ENCODE data around the gene TBC1D24. TPM values are rescaled to one million over a fixed set of nuclear protein-coding genes. Genes with fewer than 3 reads are reported as not detected.

Gene TBC1D24
- total and polyA plus RNA-seq, 7 experiments from 2014 or later = 1.7 to 13.5 (median 9.2) TPM

DNA sequence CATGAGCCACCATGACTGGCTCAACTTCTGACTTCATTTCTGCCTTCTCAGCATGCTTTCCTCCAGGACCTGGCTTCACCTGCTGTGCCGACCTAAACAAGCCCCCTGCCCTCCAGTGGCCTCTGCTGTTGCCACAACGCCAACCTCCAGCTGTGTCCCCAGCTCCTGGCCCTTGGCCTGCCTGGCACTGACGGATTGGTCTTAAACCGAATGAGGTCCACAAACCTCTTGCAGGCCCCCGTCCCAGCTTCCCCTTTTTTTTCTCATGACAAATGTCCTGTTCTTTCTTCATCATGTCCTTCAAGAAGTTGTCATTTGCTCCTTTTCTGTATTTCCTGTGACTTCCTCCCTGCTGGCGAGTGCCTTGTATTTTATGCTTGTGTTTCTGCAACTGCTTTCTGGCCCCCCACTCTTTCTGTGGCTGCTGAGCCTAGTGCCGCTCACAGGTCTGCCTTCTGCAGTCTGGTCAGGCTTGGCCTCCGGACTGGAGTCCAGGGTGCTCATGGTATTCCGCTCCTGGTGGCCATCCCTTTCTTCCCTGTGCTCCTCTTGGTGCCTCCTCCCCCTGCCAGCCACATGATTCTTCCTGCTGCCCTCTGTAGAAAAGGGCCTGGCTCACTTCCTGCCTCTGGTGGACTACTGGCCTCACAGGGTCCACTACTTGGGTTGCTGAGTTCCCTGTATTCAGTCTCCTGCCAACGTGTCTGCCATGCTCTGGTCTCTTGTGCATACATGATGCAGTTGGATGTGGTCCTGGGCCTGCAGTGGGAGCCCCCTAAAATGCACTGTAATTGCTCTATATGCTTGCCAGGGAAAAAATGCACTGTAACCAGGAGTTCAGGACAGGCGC is 41.7 kb downstream of the TBC1D24 start:
- H3K27ac ChIP-seq (ENCODE audit: low read depth, low read length) = peak overlapping the region; percentile 100
- intact Hi-C loops (cut with micrococcal nuclease) = loop anchor here in 1 of 2 donors (10.0 kb wide), 1 partner anchor 292 kb away; the partner anchor contains the start of gene E4F1
- H3K9me3 Mint-ChIP-seq = peaks cover 0 to 9% (median 0%) of the 10 kb centered on the region in 11 donors
- H3K27me3 Mint-ChIP-seq = peaks cover 0 to 3% (median 0%) of the 10 kb centered on the region in 5 donors
- ChIA-PET CTCF (no interaction called here), POLR2A (interaction anchor here (1.6 to 5.2 kb wide), 3 partner anchors 16 to 552 kb away, joined by 7 to 83 read pairs (median 33); partner anchors contain the start of genes CEMP1, PDPK1 and RPS2)
- H3K9me3 ChIP-seq (ENCODE audit: control insufficient read depth in 2 of 3, low read length in 3 of 3) = no peaks in the 10 kb centered on the region
- peaks cover 0 to 21% (median 6%) of the 10 kb centered on the region in 3 experiments for H3K36me3 ChIP-seq (ENCODE audit: control insufficient read depth in 2 of 3, insufficient read depth in 3 of 3, low read length in 3 of 3)
- H3K4me1 Mint-ChIP-seq = peaks cover 52 to 74% (median 67%) of the 10 kb centered on the region in 7 donors
- H3K4me1 ChIP-seq (ENCODE audit: control insufficient read depth in 2 of 2, insufficient read depth in 2 of 2, low read length in 2 of 2) = peaks cover 39 to 62% of the 10 kb centered on the region in 2 donors
- H3K36me3 Mint-ChIP-seq = peaks cover 0 to 9% (median 5%) of the 10 kb centered on the region in 5 donors
- peak overlapping the region; percentile 4 for H3K4me3 ChIP-seq (ENCODE audit: low read length)
- no peaks in the 10 kb centered on the region for H3K27me3 ChIP-seq (ENCODE audit: control insufficient read depth in 2 of 2, insufficient read depth in 2 of 2, low read length in 2 of 2)
- peak overlapping the region; percentile 88 to 97 (median 94) for H3K27ac Mint-ChIP-seq
- ATAC-seq (no peak), DNase-seq (peak in 1 of 9 donors; percentile 14)
- H3K4me3 Mint-ChIP-seq = peak overlapping the region; percentile 81 to 94 (median 90)

DNA sequence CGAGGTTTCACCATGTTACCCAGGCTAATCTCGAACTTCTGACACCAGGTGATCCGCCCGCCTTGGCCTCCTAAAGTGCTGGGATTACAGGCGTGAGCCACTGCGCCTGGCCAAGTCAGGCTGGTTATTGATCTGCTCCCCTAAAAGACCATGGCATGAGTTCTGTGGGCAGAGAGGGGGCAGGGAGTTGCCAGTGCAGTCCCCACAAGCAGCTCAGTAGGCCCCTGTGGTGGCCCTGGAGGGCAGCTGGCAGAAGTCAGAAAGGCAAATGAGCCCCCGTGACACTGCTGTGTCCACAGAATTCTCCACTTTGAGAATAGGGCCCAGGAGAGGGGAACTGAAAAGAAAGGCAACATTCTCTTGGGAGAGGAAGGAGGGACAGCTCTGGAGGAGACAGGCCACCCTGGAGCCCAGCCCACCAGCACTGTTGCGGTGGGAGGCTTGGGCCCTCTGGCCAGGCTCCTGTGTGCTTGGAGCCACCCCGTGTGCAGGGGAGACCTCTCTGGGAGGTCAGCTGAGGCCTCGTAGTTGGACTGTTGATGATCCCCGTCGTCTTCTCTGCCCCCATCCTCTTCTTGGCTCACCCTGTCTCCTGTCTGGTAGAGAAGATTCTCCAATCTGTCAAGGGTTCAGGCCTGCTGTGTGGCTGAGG is 43.2 kb downstream of the TBC1D24 start:
- no peak overlapping the region for H3K4me3 ChIP-seq (ENCODE audit: low read length)
- peak overlapping the region; percentile 100 for H3K27ac ChIP-seq (ENCODE audit: low read depth, low read length)
- peak in 2 of 9 donors; percentile 6 to 12 for DNase-seq
- H3K4me1 ChIP-seq (ENCODE audit: control insufficient read depth in 2 of 2, insufficient read depth in 2 of 2, low read length in 2 of 2) = peaks cover 36 to 59% of the 10 kb centered on the region in 2 donors
- H3K27ac Mint-ChIP-seq = peak overlapping the region; percentile 51 to 96 (median 93)
- H3K27me3 ChIP-seq (ENCODE audit: control insufficient read depth in 2 of 2, insufficient read depth in 2 of 2, low read length in 2 of 2) = no peaks in the 10 kb centered on the region
- no peaks in the 10 kb centered on the region for H3K9me3 ChIP-seq (ENCODE audit: control insufficient read depth in 2 of 3, low read length in 3 of 3)
- peaks cover 0 to 9% (median 5%) of the 10 kb centered on the region in 5 donors for H3K36me3 Mint-ChIP-seq
- no peak for ATAC-seq
- peak overlapping the region in 9 of 10 donors; percentile 25 to 94 (median 89) for H3K4me3 Mint-ChIP-seq
- ChIA-PET CTCF (interaction anchor here (1.2 kb wide), 1 partner anchor 14 kb away, joined by 3 read pairs; no protein-coding TSS in a partner anchor), POLR2A (interaction anchor here (0.7 to 0.8 kb wide), 2 partner anchors 9 to 15 kb away, joined by 3 to 5 read pairs; no protein-coding TSS in a partner anchor)
- H3K27me3 Mint-ChIP-seq = no peaks in the 10 kb centered on the region
- H3K9me3 Mint-ChIP-seq = peaks cover 0 to 9% (median 0%) of the 10 kb centered on the region in 11 donors
- intact Hi-C loops (cut with micrococcal nuclease) = loop anchor here in 1 of 2 donors (10.0 kb wide), 1 partner anchor 293 kb away; the partner anchor contains the start of gene E4F1
- peaks cover 2 to 26% (median 6%) of the 10 kb centered on the region in 3 experiments for H3K36me3 ChIP-seq (ENCODE audit: control insufficient read depth in 2 of 3, insufficient read depth in 3 of 3, low read length in 3 of 3)
- H3K4me1 Mint-ChIP-seq = peaks cover 43 to 68% (median 58%) of the 10 kb centered on the region in 7 donors

DNA sequence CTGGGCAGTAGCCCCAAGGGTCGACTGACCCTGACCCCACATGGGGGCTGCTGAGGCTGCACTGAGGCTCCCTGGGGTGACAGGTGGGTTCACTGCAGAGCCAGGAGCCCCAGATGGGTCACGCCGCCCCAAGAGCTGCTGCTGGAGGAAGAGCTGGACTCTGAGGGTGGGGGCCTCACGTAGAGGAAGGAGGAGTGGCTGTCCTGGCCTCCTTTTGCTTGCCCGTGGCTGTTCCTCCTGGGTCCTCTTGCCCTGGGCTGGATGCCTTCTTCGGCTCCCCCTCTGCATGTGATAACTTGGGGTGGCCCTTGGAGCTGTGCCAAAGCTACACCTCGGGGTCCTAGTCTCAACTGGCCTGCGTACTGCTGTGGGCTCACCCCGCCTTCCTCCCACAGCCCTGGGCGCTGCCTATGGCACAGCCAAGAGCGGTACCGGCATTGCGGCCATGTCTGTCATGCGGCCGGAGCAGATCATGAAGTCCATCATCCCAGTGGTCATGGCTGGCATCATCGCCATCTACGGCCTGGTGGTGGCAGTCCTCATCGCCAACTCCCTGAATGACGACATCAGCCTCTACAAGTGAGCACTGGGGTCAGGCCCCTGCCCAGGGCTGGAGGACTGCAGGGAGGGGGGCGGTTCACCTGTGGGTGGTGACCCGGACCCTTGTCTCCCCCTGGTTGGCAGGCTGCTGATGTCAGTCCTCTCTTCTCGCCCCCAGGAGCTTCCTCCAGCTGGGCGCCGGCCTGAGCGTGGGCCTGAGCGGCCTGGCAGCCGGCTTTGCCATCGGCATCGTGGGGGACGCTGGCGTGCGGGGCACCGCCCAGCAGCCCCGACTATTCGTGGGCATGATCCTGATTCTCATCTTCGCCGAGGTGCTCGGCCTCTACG is 44.1 kb downstream of the TBC1D24 start:
- POLR2A ChIA-PET = interaction anchor here (0.7 to 2.8 kb wide), 8 partner anchors 12 to 554 kb away, joined by 3 to 89 read pairs (median 6); partner anchors contain the start of genes CEMP1, ECI1, PDPK1 and PGP
- Histone ChIP-seq H3K27ac (ENCODE audit: low read depth, low read length) (peak overlapping the region; percentile 100), H3K4me3 (ENCODE audit: low read length) (no peak overlapping the region), H3K27me3 (ENCODE audit: control insufficient read depth in 2 of 2, insufficient read depth in 2 of 2, low read length in 2 of 2) (no peaks in the 10 kb centered on the region), H3K4me1 (ENCODE audit: control insufficient read depth in 2 of 2, insufficient read depth in 2 of 2, low read length in 2 of 2) (peaks cover 33 to 56% of the 10 kb centered on the region in 2 donors), H3K9me3 (ENCODE audit: control insufficient read depth in 2 of 3, low read length in 3 of 3) (no peaks in the 10 kb centered on the region), H3K36me3 (ENCODE audit: control insufficient read depth in 2 of 3, insufficient read depth in 3 of 3, low read length in 3 of 3) (peaks cover 7 to 32% (median 9%) of the 10 kb centered on the region in 3 experiments)
- Mint-ChIP-seq H3K4me3 (peak overlapping the region; percentile 51 to 90 (median 81)), H3K9me3 (peaks cover 0 to 9% (median 0%) of the 10 kb centered on the region in 11 donors), H3K36me3 (peaks cover 0 to 9% (median 5%) of the 10 kb centered on the region in 5 donors), H3K4me1 (peaks cover 43 to 71% (median 57%) of the 10 kb centered on the region in 7 donors), H3K27me3 (no peaks in the 10 kb centered on the region), H3K27ac (peak overlapping the region in 8 of 9 donors; percentile 85 to 96 (median 94))
- DNase-seq (peak in 2 of 9 donors; percentile 6 to 17), ATAC-seq (no peak)
- intact Hi-C loops (cut with micrococcal nuclease) = loop anchor here in 1 of 2 donors (10.0 kb wide), 1 partner anchor 294 kb away; the partner anchor contains the start of gene E4F1
- CTCF ChIA-PET = interaction anchor here (1.2 kb wide), 1 partner anchor 13 kb away, joined by 3 read pairs; no protein-coding TSS in a partner anchor

DNA sequence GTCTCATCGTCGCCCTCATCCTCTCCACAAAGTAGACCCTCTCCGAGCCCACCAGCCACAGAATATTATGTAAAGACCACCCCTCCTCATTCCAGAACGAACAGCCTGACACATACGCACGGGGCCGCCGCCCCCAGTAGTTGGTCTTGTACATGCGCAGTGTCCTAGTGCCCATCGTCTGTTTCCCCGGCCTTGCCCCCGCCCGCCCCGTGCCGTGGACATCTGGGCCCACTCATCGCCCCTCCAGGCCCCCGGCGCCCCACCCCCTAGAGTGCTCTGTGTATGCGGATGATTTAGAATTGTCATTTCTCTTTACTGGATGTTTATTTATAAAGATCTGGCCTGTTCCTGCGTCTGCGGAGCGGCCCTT is 44.8 kb downstream of the TBC1D24 start:
- Histone ChIP-seq H3K27ac (ENCODE audit: low read depth, low read length) (peak overlapping the region; percentile 100), H3K4me3 (ENCODE audit: low read length) (no peak overlapping the region), H3K4me1 (ENCODE audit: control insufficient read depth in 2 of 2, insufficient read depth in 2 of 2, low read length in 2 of 2) (peaks cover 33 to 56% of the 10 kb centered on the region in 2 donors), H3K27me3 (ENCODE audit: control insufficient read depth in 2 of 2, insufficient read depth in 2 of 2, low read length in 2 of 2) (no peaks in the 10 kb centered on the region), H3K36me3 (ENCODE audit: control insufficient read depth in 2 of 3, insufficient read depth in 3 of 3, low read length in 3 of 3) (peaks cover 9 to 35% (median 12%) of the 10 kb centered on the region in 3 experiments), H3K9me3 (ENCODE audit: control insufficient read depth in 2 of 3, low read length in 3 of 3) (no peaks in the 10 kb centered on the region)
- ChIA-PET CTCF (no interaction called here), POLR2A (interaction anchor here (0.5 to 2.8 kb wide), 15 partner anchors 9 to 1312 kb away, joined by 3 to 89 read pairs (median 5); partner anchors contain the start of genes CEMP1, ECI1, MLST8 and NUBP2)
- peaks cover 43 to 77% (median 60%) of the 10 kb centered on the region in 7 donors for H3K4me1 Mint-ChIP-seq
- intact Hi-C loops (cut with micrococcal nuclease) = loop anchor here (1.0 to 10.0 kb wide), 4 partner anchors 13 to 295 kb away; partner anchors contain the start of gene E4F1 (in 1 of the 2)
- no peak for ATAC-seq
- H3K36me3 Mint-ChIP-seq = peaks cover 0 to 9% (median 6%) of the 10 kb centered on the region in 5 donors
- H3K4me3 Mint-ChIP-seq = peak overlapping the region; percentile 51 to 90 (median 81)
- peaks cover 0 to 9% (median 0%) of the 10 kb centered on the region in 11 donors for H3K9me3 Mint-ChIP-seq
- DNase-seq = no peak
- H3K27me3 Mint-ChIP-seq = no peaks in the 10 kb centered on the region
- H3K27ac Mint-ChIP-seq = peak overlapping the region; percentile 85 to 96 (median 93)

DNA sequence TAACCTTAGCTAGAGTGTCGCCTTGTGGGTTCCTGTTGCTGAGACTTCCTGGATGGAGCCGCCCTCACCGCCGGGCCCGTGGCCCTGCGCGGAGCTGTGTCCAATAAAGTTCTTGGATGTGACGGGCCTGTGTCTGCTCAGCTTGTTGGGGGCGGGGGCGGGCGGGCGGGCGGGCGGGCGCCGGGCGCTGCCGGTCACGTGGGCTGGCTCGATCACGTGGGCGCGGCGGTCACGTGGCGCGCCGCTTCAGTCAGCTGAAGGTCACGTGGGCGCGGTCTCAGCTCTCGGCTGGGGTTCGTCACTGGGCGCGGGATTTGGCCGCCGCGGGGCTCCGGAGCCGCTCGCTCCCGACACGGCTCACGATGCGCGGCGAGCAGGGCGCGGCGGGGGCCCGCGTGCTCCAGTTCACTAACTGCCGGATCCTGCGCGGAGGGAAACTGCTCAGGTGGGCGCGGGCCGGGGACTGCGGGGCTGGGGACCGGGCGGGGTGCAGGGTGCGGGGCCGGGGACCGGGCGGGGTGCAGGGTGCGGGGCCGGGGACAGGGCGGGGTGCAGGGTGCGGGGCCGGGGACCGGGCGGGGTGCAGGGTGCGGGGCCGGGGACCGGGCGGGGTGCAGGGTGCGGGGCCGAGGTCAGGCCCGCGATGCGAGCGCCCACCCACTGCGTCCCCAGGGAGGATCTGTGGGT is 45.3 kb downstream of the TBC1D24 start, which contains the start of gene AMDHD2:
AMDHD2 (plus strand) TSS at position 275 of the 687 bp plus-strand sequence; CDS start at position 363, 88 bp downstream.
- POLR2A ChIA-PET = interaction anchor here (0.5 to 2.8 kb wide), 18 partner anchors 9 to 1312 kb away, joined by 3 to 89 read pairs (median 4); partner anchors contain the start of genes CEMP1, ECI1, MLST8 and NTHL1
- Histone ChIP-seq H3K27me3 (ENCODE audit: control insufficient read depth in 2 of 2, insufficient read depth in 2 of 2, low read length in 2 of 2) (no peaks in the 10 kb centered on the region), H3K4me3 (ENCODE audit: low read length) (peak within 1 kb of the TSS; percentile 55), H3K36me3 (ENCODE audit: control insufficient read depth in 2 of 3, insufficient read depth in 3 of 3, low read length in 3 of 3) (peaks cover 9 to 36% (median 14%) of the 10 kb centered on the region in 3 experiments), H3K9me3 (ENCODE audit: control insufficient read depth in 2 of 3, low read length in 3 of 3) (no peaks in the 10 kb centered on the region), H3K27ac (ENCODE audit: low read depth, low read length) (peak within 1 kb of the TSS; percentile 100), H3K4me1 (ENCODE audit: control insufficient read depth in 2 of 2, insufficient read depth in 2 of 2, low read length in 2 of 2) (peaks cover 29 to 51% of the 10 kb centered on the region in 2 donors)
- intact Hi-C loops (cut with micrococcal nuclease) = loop anchor here (1.0 kb wide), 3 partner anchors 12 to 46 kb away; no protein-coding TSS in a partner anchor
- H3K4me3 Mint-ChIP-seq = peak within 1 kb of the TSS; percentile 81 to 95 (median 90)
- peaks cover 0 to 9% (median 0%) of the 10 kb centered on the region in 11 donors for H3K9me3 Mint-ChIP-seq
- DNase-seq (peak; percentile 81 to 90 (median 89)), ATAC-seq (peak; percentile 75)
- H3K27me3 Mint-ChIP-seq = no peaks in the 10 kb centered on the region
- peaks cover 0 to 10% (median 9%) of the 10 kb centered on the region in 5 donors for H3K36me3 Mint-ChIP-seq
- H3K4me1 Mint-ChIP-seq = peaks cover 40 to 76% (median 59%) of the 10 kb centered on the region in 7 donors
- CTCF ChIA-PET = interaction anchor here (1.0 kb wide), 1 partner anchor 11 kb away, joined by 3 read pairs; the partner anchor contains the start of gene CEMP1
- H3K27ac Mint-ChIP-seq = peak within 1 kb of the TSS; percentile 85 to 98 (median 96)
